ENCODE data around the gene POMT2. TPM values are rescaled to one million over a fixed set of nuclear protein-coding genes. Genes with fewer than 3 reads are reported as not detected.

The POMT2 gene
- total RNA-seq, 2 donors from 2014 or later: 13.0 to 37.7 TPM

DNA sequence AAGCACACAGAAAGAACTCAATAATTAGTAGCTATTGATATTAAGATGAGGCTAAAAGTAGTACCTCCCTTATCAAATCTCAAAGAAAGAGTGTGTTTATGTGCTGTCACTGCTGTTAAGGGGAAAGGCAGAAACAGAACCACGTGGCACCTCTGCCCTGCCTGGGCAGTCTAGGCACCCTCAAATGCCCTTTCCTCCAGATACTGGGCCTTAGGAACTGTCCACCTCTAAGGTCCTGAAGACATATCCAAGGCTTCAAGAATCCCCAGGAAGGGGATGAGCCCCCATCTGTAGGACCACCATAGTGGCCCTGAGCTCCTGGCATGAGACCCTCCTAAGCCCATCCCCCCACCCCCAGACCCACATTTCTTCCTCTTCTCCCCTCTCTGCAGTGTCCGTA is 78.7 kb downstream of the POMT2 start:
- Histone ChIP-seq H3K27ac (no peak overlapping the region), H3K36me3 (no peaks in the 10 kb centered on the region), H3K4me3 (no peak overlapping the region), H3K27me3 (no peaks in the 10 kb centered on the region), H3K9me3 (no peaks in the 10 kb centered on the region), H3K4me1 (no peaks in the 10 kb centered on the region), H3K9ac (ENCODE audit: low read depth in 2 of 2, low read length in 2 of 2) (no peak overlapping the region)
- TF ChIP-seq, protein P1, sequence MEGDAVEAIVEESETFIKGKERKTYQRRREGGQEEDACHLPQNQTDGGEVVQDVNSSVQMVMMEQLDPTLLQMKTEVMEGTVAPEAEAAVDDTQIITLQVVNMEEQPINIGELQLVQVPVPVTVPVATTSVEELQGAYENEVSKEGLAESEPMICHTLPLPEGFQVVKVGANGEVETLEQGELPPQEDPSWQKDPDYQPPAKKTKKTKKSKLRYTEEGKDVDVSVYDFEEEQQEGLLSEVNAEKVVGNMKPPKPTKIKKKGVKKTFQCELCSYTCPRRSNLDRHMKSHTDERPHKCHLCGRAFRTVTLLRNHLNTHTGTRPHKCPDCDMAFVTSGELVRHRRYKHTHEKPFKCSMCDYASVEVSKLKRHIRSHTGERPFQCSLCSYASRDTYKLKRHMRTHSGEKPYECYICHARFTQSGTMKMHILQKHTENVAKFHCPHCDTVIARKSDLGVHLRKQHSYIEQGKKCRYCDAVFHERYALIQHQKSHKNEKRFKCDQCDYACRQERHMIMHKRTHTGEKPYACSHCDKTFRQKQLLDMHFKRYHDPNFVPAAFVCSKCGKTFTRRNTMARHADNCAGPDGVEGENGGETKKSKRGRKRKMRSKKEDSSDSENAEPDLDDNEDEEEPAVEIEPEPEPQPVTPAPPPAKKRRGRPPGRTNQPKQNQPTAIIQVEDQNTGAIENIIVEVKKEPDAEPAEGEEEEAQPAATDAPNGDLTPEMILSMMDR (IDR thresholded peaks at IDR 0.05): no peak
- intact Hi-C loops (cut with DNase I): no loop called here
- no peak for DNase-seq

DNA sequence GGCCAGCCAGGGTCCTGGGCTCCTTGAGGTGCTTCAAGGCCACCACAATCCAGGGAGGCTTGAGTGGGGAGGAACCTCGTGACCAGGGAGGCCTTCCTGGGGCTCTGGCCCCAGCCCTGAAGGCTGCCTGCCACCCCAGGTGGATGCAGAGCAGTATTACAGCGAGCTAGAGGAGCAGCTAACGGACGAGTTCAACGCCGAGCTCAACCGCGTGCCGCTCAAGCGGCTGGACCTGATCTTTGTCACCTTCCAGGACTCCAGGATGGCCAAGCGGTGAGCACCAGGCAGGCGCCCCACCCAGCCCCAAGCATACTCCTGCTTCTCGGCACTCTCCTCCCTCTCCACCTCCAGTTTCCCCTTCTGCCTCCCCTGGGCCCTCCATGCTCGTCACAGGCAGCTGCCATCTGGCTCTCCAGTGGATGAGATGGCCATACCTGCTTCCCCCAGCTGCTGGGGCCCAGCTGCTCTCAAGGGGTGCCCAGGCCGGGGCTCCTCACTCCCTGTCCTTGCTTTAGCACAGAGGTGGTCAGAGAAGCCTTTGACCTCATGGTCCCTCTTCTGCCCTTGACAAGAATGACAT is 80.3 kb downstream of the POMT2 start:
- TF ChIP-seq, protein P1 (IDR thresholded peaks at IDR 0.05): no peak
- H3K4me3 ChIP-seq: no peak overlapping the region
- no peak overlapping the region for H3K27ac ChIP-seq
- H3K4me1 ChIP-seq: no peaks in the 10 kb centered on the region
- H3K9me3 ChIP-seq: no peaks in the 10 kb centered on the region
- intact Hi-C loops (cut with DNase I): no loop called here
- no peak overlapping the region for H3K9ac ChIP-seq (ENCODE audit: low read depth in 2 of 2, low read length in 2 of 2)
- DNase-seq: no peak
- no peaks in the 10 kb centered on the region for H3K27me3 ChIP-seq
- H3K36me3 ChIP-seq: no peaks in the 10 kb centered on the region

DNA sequence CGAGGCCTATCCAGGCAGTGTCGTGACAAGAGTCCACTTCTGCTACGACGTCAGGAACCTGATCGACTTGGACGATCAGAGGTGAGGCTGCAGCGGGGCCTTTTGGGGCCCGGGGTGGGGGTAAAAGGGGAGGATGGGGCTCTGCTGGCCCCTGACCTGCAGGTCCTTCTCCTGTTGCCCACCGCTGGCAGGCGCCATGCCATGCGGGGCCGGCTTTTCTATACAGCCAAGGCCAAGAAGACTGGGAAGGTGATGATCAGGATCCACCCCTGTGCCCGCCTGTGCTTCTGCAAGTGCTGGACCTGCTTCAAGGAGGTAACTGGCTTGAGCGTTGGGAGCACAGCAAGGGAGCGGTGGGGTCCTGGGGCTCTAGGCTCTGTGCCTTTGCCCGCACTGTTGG is 81.3 kb downstream of the POMT2 start:
- no peak for DNase-seq
- Histone ChIP-seq H3K9ac (ENCODE audit: low read depth in 2 of 2, low read length in 2 of 2) (no peak overlapping the region), H3K4me3 (no peak overlapping the region), H3K36me3 (no peaks in the 10 kb centered on the region), H3K4me1 (no peaks in the 10 kb centered on the region), H3K9me3 (no peaks in the 10 kb centered on the region), H3K27me3 (no peaks in the 10 kb centered on the region), H3K27ac (no peak overlapping the region)
- intact Hi-C loops (cut with DNase I): no loop called here
- TF ChIP-seq, protein P1 (IDR thresholded peaks at IDR 0.05): no peak

DNA sequence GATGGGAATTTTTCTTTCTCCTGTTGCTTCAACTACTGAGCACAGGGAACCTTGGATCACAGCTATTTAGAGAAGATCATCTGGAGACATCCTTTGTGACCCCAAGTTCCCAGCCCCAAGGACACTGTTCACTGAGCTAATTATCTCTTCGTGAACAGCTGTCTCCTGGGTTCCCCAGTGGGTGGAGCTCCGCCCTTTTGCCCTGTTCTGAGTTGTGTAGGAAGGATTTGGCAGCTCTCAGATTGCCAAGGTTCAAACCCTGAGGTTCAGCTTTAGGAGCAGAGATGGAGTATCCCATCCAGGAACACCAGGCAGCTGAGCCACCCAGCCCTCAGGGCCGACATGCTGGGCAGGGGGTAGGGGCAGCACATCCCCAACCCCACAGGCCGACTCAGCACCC is 81.7 kb downstream of the POMT2 start:
- Histone ChIP-seq H3K27ac (no peak overlapping the region), H3K9me3 (no peaks in the 10 kb centered on the region), H3K9ac (ENCODE audit: low read depth in 2 of 2, low read length in 2 of 2) (no peak overlapping the region), H3K4me3 (no peak overlapping the region), H3K36me3 (no peaks in the 10 kb centered on the region), H3K4me1 (no peaks in the 10 kb centered on the region), H3K27me3 (no peaks in the 10 kb centered on the region)
- intact Hi-C loops (cut with DNase I): no loop called here
- DNase-seq: no peak
- TF ChIP-seq, protein P1 (IDR thresholded peaks at IDR 0.05): no peak

DNA sequence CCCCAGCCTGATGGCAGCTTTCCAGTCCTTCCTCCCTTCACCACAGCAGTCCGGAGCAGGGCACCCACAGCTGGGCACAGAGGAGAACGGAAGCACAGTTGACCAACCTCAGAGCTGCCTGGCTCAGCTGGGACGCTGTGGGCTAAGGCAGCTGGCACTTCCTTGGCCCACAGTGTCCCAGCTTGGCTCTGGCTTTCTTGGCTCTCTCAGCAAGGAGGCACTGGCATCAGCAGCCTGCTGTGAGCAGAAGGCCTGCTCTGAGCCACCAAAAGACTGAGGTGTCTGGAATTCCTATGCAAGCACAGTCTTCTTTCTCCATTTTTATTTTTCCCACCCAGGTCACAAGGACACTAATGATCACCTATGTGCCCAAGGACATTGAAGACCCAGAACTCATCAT is 82.3 kb downstream of the POMT2 start:
- Histone ChIP-seq H3K36me3 (no peaks in the 10 kb centered on the region), H3K27ac (no peak overlapping the region), H3K27me3 (no peaks in the 10 kb centered on the region), H3K4me1 (no peaks in the 10 kb centered on the region), H3K9ac (ENCODE audit: low read depth in 2 of 2, low read length in 2 of 2) (no peak overlapping the region), H3K4me3 (no peak overlapping the region), H3K9me3 (no peaks in the 10 kb centered on the region)
- intact Hi-C loops (cut with DNase I): no loop called here
- TF ChIP-seq, protein P1 (IDR thresholded peaks at IDR 0.05): no peak
- DNase-seq: no peak

All from colonic mucosa (tissue), 4 donors.